Stimulated activated CD8-positive, alpha-beta memory T cell treated with anti-CD3 and anti-CD28 coated beads, Interleukin-12 subunit alpha, Interleukin-12 subunit beta, amount 100 ng/mL, for 1 hour (primary cell): ENCODE measurements around the gene GRAP2.

Experiments used
- DNase-seq: peaks from one replicate; pipeline ENCODE4 v3.0.0-alpha.2; 2020; ENCODE audit warnings: low read depth

The GRAP2 gene

DNA sequence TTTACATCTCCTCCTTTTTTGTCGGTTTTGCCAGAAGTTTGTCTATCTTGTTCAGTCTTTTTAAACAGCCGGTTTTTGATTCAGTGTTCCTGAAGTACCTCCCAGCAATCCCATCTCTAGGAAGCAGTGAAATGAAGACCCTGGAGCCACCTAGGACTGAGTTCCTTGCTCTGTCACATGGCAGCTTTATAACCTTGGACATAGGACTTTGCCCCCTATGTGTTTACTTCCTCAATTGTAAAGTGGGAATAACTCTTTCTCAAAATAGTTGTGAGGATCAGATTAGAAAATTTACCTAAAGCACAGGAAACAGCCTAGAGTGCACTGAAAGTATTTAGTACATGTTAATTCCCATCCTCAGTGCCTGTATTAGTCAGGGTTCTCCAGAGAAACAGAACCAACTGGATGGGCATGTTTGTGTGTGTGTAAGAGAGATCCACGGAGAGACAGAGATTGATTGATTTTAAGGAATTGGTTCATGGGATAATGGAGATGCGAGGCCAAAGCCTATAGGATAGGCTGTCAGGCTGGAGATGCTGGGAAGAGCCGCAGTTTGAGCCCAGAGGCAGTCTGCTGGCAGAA lies 113.9 kb downstream of the GRAP2 start:
- DNase-seq: no peak

DNA sequence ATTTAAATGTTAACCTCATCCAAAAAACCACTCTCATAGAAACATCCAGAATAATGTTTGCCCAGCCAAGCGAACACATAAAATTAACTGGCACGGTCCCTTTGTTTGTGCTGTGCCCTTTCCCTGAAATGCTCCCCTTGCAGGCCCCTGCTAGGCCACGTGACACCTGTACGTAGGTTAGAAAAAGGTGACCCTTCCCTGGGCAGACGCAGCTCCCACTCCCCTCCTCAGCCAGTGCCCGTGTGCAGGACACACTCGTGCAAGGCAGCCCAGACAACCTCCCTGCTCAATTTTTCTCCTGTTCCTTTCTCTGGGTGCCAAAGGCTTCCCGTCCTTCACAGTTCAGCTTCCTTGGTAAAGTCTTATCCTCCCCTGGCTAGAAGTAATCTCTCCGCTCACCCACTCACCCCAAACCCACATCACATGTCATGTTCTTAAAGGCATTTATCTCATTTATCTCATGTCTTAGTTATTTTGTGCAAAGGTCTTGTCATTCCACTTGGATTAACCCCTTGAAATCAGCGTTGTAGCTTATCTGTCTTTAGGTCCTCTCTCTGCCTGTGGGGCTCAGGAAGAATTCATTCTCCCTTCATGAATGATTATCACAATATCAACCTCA lies 114.6 kb downstream of the GRAP2 start:
- no peak for DNase-seq

DNA sequence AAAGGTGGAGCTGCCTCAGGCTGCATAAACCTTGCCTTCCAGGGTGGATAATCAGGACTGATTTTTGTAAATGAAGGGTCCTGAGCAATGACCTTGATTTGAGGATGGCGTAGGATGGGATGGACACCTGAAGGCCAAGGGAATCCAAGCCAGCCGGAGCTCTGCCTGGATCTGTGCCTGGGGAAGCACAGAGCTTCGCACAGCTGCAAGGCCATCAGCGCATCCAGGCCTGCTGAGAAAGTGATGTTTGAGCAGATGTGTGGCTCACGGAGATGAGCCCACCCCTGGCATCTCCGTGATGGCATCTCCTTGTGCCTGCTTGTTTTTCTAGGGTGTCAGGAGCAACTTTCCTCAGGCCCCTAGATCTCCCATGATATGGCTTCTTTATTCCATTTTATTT lies 117.2 kb downstream of the GRAP2 start:
- DNase-seq: no peak

DNA sequence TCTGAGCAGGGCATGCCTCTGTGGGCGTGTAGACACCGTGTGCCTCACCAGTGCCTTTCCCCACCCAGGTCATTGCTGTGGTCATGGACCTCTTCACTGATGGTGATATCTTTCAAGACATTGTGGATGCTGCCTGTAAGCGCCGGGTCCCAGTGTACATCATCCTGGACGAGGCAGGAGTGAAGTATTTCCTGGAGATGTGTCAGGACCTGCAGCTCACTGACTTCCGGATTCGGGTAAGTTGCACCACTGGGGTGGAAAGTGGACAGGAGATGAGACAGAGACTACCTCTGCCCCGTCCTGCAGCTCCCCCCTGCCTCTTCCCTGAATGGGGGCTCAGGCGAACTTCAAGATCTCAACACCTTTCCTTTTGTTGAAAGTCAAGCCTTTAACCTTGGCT lies 118.2 kb downstream of the GRAP2 start:
- DNase-seq: no peak

DNA sequence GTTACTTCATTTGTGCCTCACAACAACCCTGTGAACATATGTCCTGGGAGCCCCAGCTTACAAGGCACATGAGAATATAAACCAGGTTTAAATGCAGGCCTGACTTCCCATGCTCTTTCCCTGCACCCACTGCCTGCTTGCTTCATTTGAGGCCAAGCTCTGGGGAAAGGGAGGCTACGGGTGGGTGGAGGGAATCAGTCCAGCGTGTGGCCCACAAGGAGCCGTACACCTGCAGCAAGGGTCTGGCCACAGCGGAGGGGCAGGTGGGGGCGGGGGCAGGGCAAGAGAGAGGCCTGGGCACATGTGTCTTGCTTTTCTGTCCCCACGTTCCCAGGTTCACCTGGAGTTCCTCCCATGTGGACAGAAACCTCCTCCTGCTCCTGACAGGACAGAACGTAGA lies 120.1 kb downstream of the GRAP2 start:
- no peak for DNase-seq

DNA sequence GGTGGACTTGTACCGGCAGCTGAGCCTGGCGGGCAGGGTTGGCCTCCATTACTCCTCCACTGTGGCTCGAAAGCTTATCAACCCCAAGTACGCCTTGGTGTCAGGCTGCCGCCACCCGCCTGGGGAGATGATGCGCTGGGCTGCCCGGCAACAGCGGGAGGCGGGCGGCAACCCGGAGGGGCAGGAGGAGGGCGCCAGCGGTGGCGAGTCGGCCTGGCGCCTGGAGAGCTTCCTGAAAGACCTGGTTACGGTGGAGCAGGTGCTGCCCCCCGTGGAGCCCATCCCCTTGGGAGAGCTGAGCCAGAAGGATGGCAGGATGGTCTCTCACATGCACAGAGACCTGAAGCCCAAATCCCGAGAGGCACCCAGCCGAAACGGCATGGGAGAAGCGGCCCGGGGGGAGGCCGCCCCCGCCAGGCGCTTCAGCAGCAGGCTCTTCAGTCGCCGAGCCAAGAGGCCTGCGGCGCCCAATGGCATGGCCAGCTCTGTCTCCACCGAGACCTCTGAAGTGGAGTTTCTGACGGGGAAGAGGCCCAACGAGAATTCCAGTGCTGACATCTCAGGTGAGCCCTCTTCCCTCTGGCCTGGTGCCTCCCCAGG lies 120.6 kb downstream of the GRAP2 start:
- DNase-seq: no peak

DNA sequence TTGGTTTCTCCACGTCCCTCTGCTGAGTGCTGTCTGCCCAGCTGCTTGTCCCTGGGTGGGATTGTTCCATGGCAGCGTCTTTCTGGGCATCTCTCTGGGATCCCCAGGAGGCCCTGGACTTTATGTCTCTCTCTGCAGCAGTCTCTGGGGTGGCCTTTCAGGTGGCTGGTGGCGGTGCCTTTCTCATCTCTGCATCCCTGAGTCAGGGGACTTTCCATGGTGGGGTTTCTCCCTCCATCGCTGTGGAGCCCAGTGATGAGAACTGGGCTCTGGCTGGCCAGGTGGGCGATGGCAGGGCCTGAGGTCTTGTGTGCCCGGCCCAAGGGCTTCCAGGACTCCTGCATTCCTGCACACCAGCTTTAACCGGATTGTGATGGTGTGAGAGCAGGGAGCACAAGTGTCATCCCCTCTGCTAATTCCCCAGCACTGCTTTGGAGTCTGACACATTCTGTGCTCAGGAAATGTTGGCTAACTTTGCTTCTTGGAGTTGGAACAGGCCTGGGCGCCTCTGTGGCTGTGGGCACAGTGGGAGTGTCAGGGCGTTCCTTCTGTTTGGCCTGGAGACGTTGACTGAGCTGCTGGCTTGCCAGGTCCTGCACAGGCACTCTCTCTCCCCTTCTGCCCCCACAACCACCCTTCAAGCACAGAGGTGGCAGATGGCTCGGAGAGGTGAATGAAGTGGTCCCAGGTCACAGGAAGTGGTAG lies 121.8 kb downstream of the GRAP2 start:
- DNase-seq: no peak
